Osteoblast (primary cell): ENCODE measurements around the gene USP32. TPM values are rescaled to one million over a fixed set of nuclear protein-coding genes. Genes with fewer than 3 reads are reported as not detected.

Experiments
- DNase-seq: peaks from one replicate; pipeline ENCODE4 v3.0.0; 2011; ENCODE audit warnings: low spot score, mixed read lengths; ENCODE audit not compliant: insufficient read length; ENCODE audit errors: missing footprints
- H2AFZ ChIP-seq: 2 replicates; pipeline ENCODE4 v1.6.0; 2011; ENCODE audit warnings: mild to moderate bottlenecking, low read length
- H3K27ac ChIP-seq: 2 replicates; pipeline ENCODE4 v1.5.1; 2011; ENCODE audit warnings: mild to moderate bottlenecking, low read depth, low read length, moderate library complexity
- H3K27me3 ChIP-seq: 2 replicates; pipeline ENCODE4 v1.6.0; 2012; ENCODE audit warnings: mild to moderate bottlenecking, control low read depth, inconsistent platforms, low read length, moderate library complexity; ENCODE audit not compliant: insufficient read depth
- H3K36me3 ChIP-seq: 2 replicates; pipeline ENCODE4 v1.5.1; 2011; ENCODE audit warnings: mild to moderate bottlenecking, low read length, control low read depth, moderate library complexity; ENCODE audit not compliant: insufficient read depth
- H3K4me1 ChIP-seq: 2 replicates; pipeline ENCODE4 v1.5.1; 2011; ENCODE audit warnings: mild to moderate bottlenecking, low read length, control low read depth, moderate library complexity; ENCODE audit not compliant: insufficient read depth
- H3K4me2 ChIP-seq: 2 replicates; pipeline ENCODE4 v1.6.0; 2011; ENCODE audit warnings: mild to moderate bottlenecking, low read length; ENCODE audit not compliant: insufficient read depth
- H3K4me3 ChIP-seq: fragments of 200-600 bp; sonication (generic); 3 replicates; pipeline ENCODE4 v1.5.1; 2012; ENCODE audit warnings: mild to moderate bottlenecking, low read length, inconsistent platforms; ENCODE audit not compliant: insufficient read depth
- H3K79me2 ChIP-seq: 2 replicates; pipeline ENCODE4 v1.6.0; 2012; ENCODE audit warnings: mild to moderate bottlenecking, low read length, control low read depth, inconsistent platforms; ENCODE audit not compliant: insufficient read depth
- H3K9me3 ChIP-seq: 2 replicates; pipeline ENCODE4 v1.5.1; 2011; ENCODE audit warnings: low read depth, low read length, control low read depth
- H4K20me1 ChIP-seq: 2 replicates; pipeline ENCODE4 v1.6.0; 2012; ENCODE audit warnings: mild to moderate bottlenecking, low read length, control low read depth; ENCODE audit not compliant: insufficient read depth
- CTCF ChIP-seq: IDR thresholded peaks from 2 replicates; pipeline ENCODE4 v1.5.1; 2011; ENCODE audit warnings: mild to moderate bottlenecking, low read depth, low read length, moderate library complexity; ENCODE audit errors: extremely low read depth
- small RNA-seq: library from RNA; depleted of rRNA; stranded (forward); fragments of <200 nt; gene quantifications from one replicate; pipeline ENCODE3, GENCODE V24; 2012
- total RNA-seq: library from RNA; depleted of rRNA; stranded (reverse); fragments of >200 nt; gene quantifications from 2 replicates; pipeline ENCODE4 v1.2.3, GENCODE V29; 2012

Gene USP32
- total RNA-seq, 1 donor: 99.5 TPM

- TF ChIP-seq CTCF: no peak
- H3K4me1 ChIP-seq: peaks cover 12% of the 10 kb centered on the region
These were observed 261.5 kb downstream of the USP32 start for GRCh38 chr17:60130466-60130865.

DNA sequence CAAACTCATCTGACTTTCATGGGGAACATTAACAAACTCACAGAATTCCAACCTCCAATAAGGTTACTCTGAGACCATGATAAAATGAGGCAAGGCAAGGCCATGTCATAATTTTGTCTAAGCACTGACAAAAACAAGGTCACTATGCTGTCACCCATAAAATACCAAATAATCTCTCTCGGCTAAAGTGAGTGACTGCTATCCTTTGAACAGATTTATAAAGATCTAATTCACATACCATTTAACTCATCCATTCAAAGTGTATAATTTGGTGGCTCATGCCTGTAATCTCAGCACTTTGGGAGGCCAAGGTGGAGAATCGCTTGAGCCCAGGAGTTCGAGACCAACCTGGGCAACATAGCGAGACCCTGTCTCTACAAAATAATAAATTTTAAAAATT is 262.8 kb downstream of the USP32 start:
- Histone ChIP-seq H3K79me2 (no peaks in the 10 kb centered on the region), H3K4me2 (no peak overlapping the region), H3K4me3 (no peak overlapping the region), H3K27me3 (peaks cover 5% of the 10 kb centered on the region), H2AFZ (no peak overlapping the region), H3K9me3 (no peaks in the 10 kb centered on the region), H4K20me1 (peaks cover 3% of the 10 kb centered on the region), H3K36me3 (no peaks in the 10 kb centered on the region), H3K27ac (no peak overlapping the region), H3K4me1 (peaks cover 2% of the 10 kb centered on the region)
- no peak for TF ChIP-seq CTCF
- peak; percentile 67 for DNase-seq

More at GRCh38 chr17:60130466-60130865, 261.5 kb downstream of the USP32 start:
- H3K9me3 ChIP-seq: no peaks in the 10 kb centered on the region
- H2AFZ ChIP-seq: no peak overlapping the region
- no peaks in the 10 kb centered on the region for H3K79me2 ChIP-seq
- H4K20me1 ChIP-seq: peaks cover 3% of the 10 kb centered on the region
- no peaks in the 10 kb centered on the region for H3K36me3 ChIP-seq
- H3K4me2 ChIP-seq: no peak overlapping the region
- H3K4me3 ChIP-seq: no peak overlapping the region
- H3K27ac ChIP-seq: no peak overlapping the region
- peaks cover 5% of the 10 kb centered on the region for H3K27me3 ChIP-seq
- DNase-seq: no peak

Small RNAs within 50 kb of the gene (small RNA-seq; reads per million reads assigned to genes)
- 8,378 reads per million, percentile 100 among the genes with 10 or more reads in this experiment for gene SCARNA20

Other genes with a start within 250 kb of the USP32 start
- gene CA4, start 242.2 kb downstream of the USP32 start, total RNA-seq: not detected in 2 replicates
- not detected in 2 replicates for gene CHCT1, start 30.4 kb upstream of the USP32 start, total RNA-seq
- gene APPBP2, start 134.1 kb upstream of the USP32 start, total RNA-seq: 49.2 and 49.9 TPM in 2 replicates
- 14.7 and 15.6 TPM in 2 replicates for gene PPM1D, start 208.1 kb upstream of the USP32 start, total RNA-seq